Smooth muscle cell (in vitro differentiated cells): ENCODE data around the gene TKTL2. TPM values are rescaled to one million over a fixed set of nuclear protein-coding genes. Genes with fewer than 3 reads are reported as not detected.
A peak's percentile ranks its signal among the peaks of the same experiment; 100 is the strongest.

ENCODE experiments used
- DNase-seq: peaks from one replicate; lab custom pipeline; 2025; ENCODE audit not compliant: unreplicated experiment; lab: John Stamatoyannopoulos, UW
- H2AFZ ChIP-seq: fragments of 200-600 bp; sonication (generic); 2 replicates; pipeline ENCODE4 v1.6.0; 2016; ENCODE audit warnings: antibody characterized with exemption, low read depth, mild to moderate bottlenecking
- H3F3A ChIP-seq: fragments of 200-600 bp; sonication (generic); 2 replicates; pipeline ENCODE4 v1.6.0; 2017; ENCODE audit warnings: antibody characterized with exemption, low read depth
- H3K27ac ChIP-seq: fragments of 200-600 bp; sonication (generic); 2 replicates; pipeline ENCODE4 v1.5.1; 2016; ENCODE audit warnings: low read depth, mild to moderate bottlenecking
- H3K27me3 ChIP-seq: fragments of 200-600 bp; sonication (generic); 2 replicates; pipeline ENCODE4 v1.6.1; 2016; ENCODE audit warnings: low read depth, mild to moderate bottlenecking
- H3K36me3 ChIP-seq: fragments of 200-600 bp; sonication (generic); 2 replicates; pipeline ENCODE4 v1.5.1; 2016; ENCODE audit warnings: low read depth
- H3K4me1 ChIP-seq: fragments of 200-600 bp; sonication (generic); 2 replicates; pipeline ENCODE4 v1.5.1; 2016; ENCODE audit warnings: low read depth
- H3K4me2 ChIP-seq: fragments of 200-600 bp; sonication (generic); 2 replicates; pipeline ENCODE4 v1.6.0; 2016; ENCODE audit warnings: mild to moderate bottlenecking
- H3K4me3 ChIP-seq: fragments of 200-600 bp; sonication (generic); 2 replicates; pipeline ENCODE4 v1.5.1; 2016; ENCODE audit warnings: mild to moderate bottlenecking
- H3K79me2 ChIP-seq: fragments of 200-600 bp; sonication (generic); 2 replicates; pipeline ENCODE4 v1.6.0; 2016; ENCODE audit warnings: low read depth, mild to moderate bottlenecking
- H3K9ac ChIP-seq: fragments of 200-600 bp; sonication (generic); 2 replicates; pipeline ENCODE4 v1.6.0; 2016; ENCODE audit warnings: low read depth
- H3K9me3 ChIP-seq: fragments of 200-600 bp; sonication (generic); replicated peaks from 2 replicates; pipeline ENCODE4 v1.5.1; 2016; ENCODE audit warnings: low read depth
- H4K20me1 ChIP-seq: fragments of 200-600 bp; sonication (generic); 2 replicates; pipeline ENCODE4 v1.6.0; 2016; ENCODE audit warnings: low read depth
- CTCF ChIP-seq: fragments of 200-600 bp; sonication (generic); IDR thresholded peaks from 2 replicates; pipeline ENCODE4 v1.5.1; 2017; ENCODE audit warnings: borderline replicate concordance, mild to moderate bottlenecking, antibody characterized with exemption; ENCODE audit not compliant: insufficient read depth, poor library complexity, severe bottlenecking
- WGBS: methylation state at CpG from one replicate; pipeline ENCODE4 v1.1.7; 2016; ENCODE audit warnings: low lambda C conversion rate; 5-methylcytosine and 5-hydroxymethylcytosine counted together
- polyA plus RNA-seq: library from polyadenylated mRNA; unstranded; fragments of >200 nt; fragmentation: Nextera tagmentation; extraction: Ambion mirVana; gene quantifications from 2 replicates; pipeline ENCODE4 v1.2.1, GENCODE V29; 2016
- total RNA-seq: library from RNA; depleted of rRNA; stranded (reverse); fragments of >200 nt; gene quantifications from 2 replicates; pipeline ENCODE4 v1.2.3, GENCODE V29; 2014

The TKTL2 gene
- total and polyA plus RNA-seq, 2 experiments from 2014 or later = not detected

- Histone ChIP-seq H3K36me3 (no peaks in the 10 kb centered on the region), H3K79me2 (no peaks in the 10 kb centered on the region), H3K4me3 (no peak overlapping the region), H2AFZ (peak overlapping the region; percentile 68), H4K20me1 (no peaks in the 10 kb centered on the region), H3K27me3 (no peaks in the 10 kb centered on the region), H3F3A (no peaks in the 10 kb centered on the region), H3K9me3 (no peaks in the 10 kb centered on the region), H3K4me2 (no peak overlapping the region), H3K27ac (no peak overlapping the region), H3K9ac (no peak overlapping the region), H3K4me1 (no peaks in the 10 kb centered on the region)
- DNase-seq = peak; percentile 3
- 27% methylated on average over 4 of the region's 4 CpGs for WGBS
- peak; percentile 78 for TF ChIP-seq CTCF
These were observed 11.4 kb upstream of the TKTL2 start for GRCh38 chr4:163484906-163485305.

- no peak overlapping the region for H3K4me3 ChIP-seq
- TF ChIP-seq CTCF = no peak
- no peaks in the 10 kb centered on the region for H3K9me3 ChIP-seq
- no peaks in the 10 kb centered on the region for H3K36me3 ChIP-seq
- no peak overlapping the region for H3K9ac ChIP-seq
- DNase-seq = no peak
- no peaks in the 10 kb centered on the region for H3K4me1 ChIP-seq
- no peaks in the 10 kb centered on the region for H4K20me1 ChIP-seq
- H3K27ac ChIP-seq = no peak overlapping the region
- no peaks in the 10 kb centered on the region for H3F3A ChIP-seq
- no peaks in the 10 kb centered on the region for H3K79me2 ChIP-seq
- 78% methylated on average over 1 of the region's 1 CpG for WGBS
- H3K4me2 ChIP-seq = no peak overlapping the region
- no peak overlapping the region for H2AFZ ChIP-seq
- H3K27me3 ChIP-seq = no peaks in the 10 kb centered on the region
These were observed 8.6 kb upstream of the TKTL2 start for GRCh38 chr4:163482190-163482589.

- H3K4me1 ChIP-seq = no peaks in the 10 kb centered on the region
- WGBS = 95% methylated on average over 5 of the region's 5 CpGs
These were observed 3.3 kb upstream of the TKTL2 start for GRCh38 chr4:163476761-163477438.

More at GRCh38 chr4:163476761-163477438, 3.3 kb upstream of the TKTL2 start:
- Histone ChIP-seq H3K9ac (no peak overlapping the region), H3F3A (no peaks in the 10 kb centered on the region), H3K9me3 (no peaks in the 10 kb centered on the region), H3K4me3 (no peak overlapping the region), H3K27ac (no peak overlapping the region), H2AFZ (no peak overlapping the region), H3K27me3 (no peaks in the 10 kb centered on the region), H3K4me2 (no peak overlapping the region), H3K36me3 (no peaks in the 10 kb centered on the region), H4K20me1 (no peaks in the 10 kb centered on the region), H3K79me2 (no peaks in the 10 kb centered on the region)
- DNase-seq = no peak
- no peak for TF ChIP-seq CTCF
